Activated naive CD4-positive, alpha-beta T cell treated with anti-CD3 and anti-CD28 coated beads, Interleukin-2, amount 10 ng/mL, durations not matched to agents 7 days and 5 days (primary cell): ENCODE results near the gene BORCS5.
A peak's percentile ranks its signal among the peaks of the same experiment; 100 is the strongest.
"Not testable (repeated sequence)": the region's sequence is repeated elsewhere in the genome, so short reads cannot be mapped to it uniquely, and the experiment has no call there.

Experiments used
- CTCF ChIA-PET: fragments of 350-600 bp; sonication (Branson Sonifier 250); formaldehyde crosslinking; loops from one replicate; lab custom pipeline; 2021; ENCODE audit warnings: antibody characterized with exemption; lab: Charles Lee
- DNase-seq: peaks from one replicate; pipeline ENCODE4 v3.0.0-alpha.2; 2020
- H3K27ac Mint-ChIP-seq: one replicate; pipeline ENCODE4 v1.8.0; 2021; ENCODE audit warnings: mild to moderate bottlenecking, moderate library complexity, mixed read lengths
- H3K27me3 Mint-ChIP-seq: one replicate; pipeline ENCODE4 v1.8.0; 2021; ENCODE audit warnings: mild to moderate bottlenecking, mixed read lengths
- H3K36me3 Mint-ChIP-seq: one replicate; pipeline ENCODE4 v1.8.0; 2021; ENCODE audit warnings: mixed read lengths
- H3K4me1 Mint-ChIP-seq: one replicate; pipeline ENCODE4 v1.8.0; 2021; ENCODE audit warnings: mixed read lengths
- H3K4me3 Mint-ChIP-seq: one replicate; pipeline ENCODE4 v1.8.0; 2021; ENCODE audit warnings: mild to moderate bottlenecking, moderate library complexity, mixed read lengths
- H3K9me3 Mint-ChIP-seq: one replicate; pipeline ENCODE4 v1.8.0; 2021; ENCODE audit warnings: mixed read lengths

BORCS5 gene

GRCh38 chr12:12471982-12472961 lies 115.4 kb downstream of the BORCS5 start:
- Mint-ChIP-seq H3K36me3 (peaks cover 72% of the 10 kb centered on the region), H3K4me1 (peaks cover 72% of the 10 kb centered on the region)
- CTCF ChIA-PET = interaction anchor here (0.6 to 5.5 kb wide), 5 partner anchors 11 to 94 kb away, joined by 3 to 58 read pairs (median 4); no protein-coding TSS in a partner anchor
- H3K27me3 Mint-ChIP-seq, DNase-seq, H3K27ac Mint-ChIP-seq, H3K9me3 Mint-ChIP-seq, H3K4me3 Mint-ChIP-seq: not testable (repeated sequence)

GRCh38 chr12:12473223-12473622 lies 116.3 kb downstream of the BORCS5 start:
- H3K4me1 Mint-ChIP-seq = peaks cover 62% of the 10 kb centered on the region

GRCh38 chr12:12474471-12474928 lies 117.6 kb downstream of the BORCS5 start:
- Mint-ChIP-seq H3K27ac (peak overlapping the region; percentile 96), H3K4me1 (peaks cover 57% of the 10 kb centered on the region)

More at GRCh38 chr12:12473223-12473622, 116.3 kb downstream of the BORCS5 start:
- peaks cover 2% of the 10 kb centered on the region for H3K9me3 Mint-ChIP-seq
- H3K27ac Mint-ChIP-seq = peak overlapping the region; percentile 13
- H3K27me3 Mint-ChIP-seq = no peaks in the 10 kb centered on the region
- no peak for DNase-seq
- H3K36me3 Mint-ChIP-seq = peaks cover 69% of the 10 kb centered on the region
- CTCF ChIA-PET = interaction anchor here (0.9 to 5.5 kb wide), 9 partner anchors 7 to 95 kb away, joined by 3 to 58 read pairs (median 4); no protein-coding TSS in a partner anchor
- no peak overlapping the region for H3K4me3 Mint-ChIP-seq

GRCh38 chr12:12474931-12475795 lies 118.3 kb downstream of the BORCS5 start:
- CTCF ChIA-PET = interaction anchor here (0.6 to 5.5 kb wide), 18 partner anchors 8 to 262 kb away, joined by 3 to 58 read pairs (median 4); no protein-coding TSS in a partner anchor
- Mint-ChIP-seq H3K4me3 (peak overlapping the region; percentile 43), H3K4me1 (peaks cover 64% of the 10 kb centered on the region), H3K9me3 (peaks cover 2% of the 10 kb centered on the region), H3K27me3 (no peaks in the 10 kb centered on the region), H3K27ac (peak overlapping the region; percentile 96), H3K36me3 (peaks cover 70% of the 10 kb centered on the region)
- DNase-seq = peak; percentile 56

More at GRCh38 chr12:12474471-12474928, 117.6 kb downstream of the BORCS5 start:
- H3K27me3 Mint-ChIP-seq = no peaks in the 10 kb centered on the region
- CTCF ChIA-PET = interaction anchor here (0.6 to 5.5 kb wide), 17 partner anchors 8 to 231 kb away, joined by 3 to 58 read pairs (median 4); no protein-coding TSS in a partner anchor
- peaks cover 68% of the 10 kb centered on the region for H3K36me3 Mint-ChIP-seq
- peaks cover 2% of the 10 kb centered on the region for H3K9me3 Mint-ChIP-seq
- peak overlapping the region; percentile 34 for H3K4me3 Mint-ChIP-seq
- DNase-seq = peak; percentile 31

GRCh38 chr12:12476857-12477531 lies 120.1 kb downstream of the BORCS5 start:
- CTCF ChIA-PET = interaction anchor here (0.6 to 5.5 kb wide), 5 partner anchors 20 to 99 kb away, joined by 3 to 58 read pairs (median 4); partner anchors contain the start of gene DUSP16
- no peak overlapping the region for H3K4me3 Mint-ChIP-seq
- no peaks in the 10 kb centered on the region for H3K9me3 Mint-ChIP-seq
- DNase-seq = no peak
- peaks cover 61% of the 10 kb centered on the region for H3K4me1 Mint-ChIP-seq
- H3K27ac Mint-ChIP-seq = peak overlapping the region; percentile 58
- H3K27me3 Mint-ChIP-seq = no peaks in the 10 kb centered on the region
- H3K36me3 Mint-ChIP-seq = peaks cover 63% of the 10 kb centered on the region

- CTCF ChIA-PET = interaction anchor here (0.6 to 5.5 kb wide), 4 partner anchors 21 to 99 kb away, joined by 3 to 58 read pairs (median 4); partner anchors contain the start of gene DUSP16
- Mint-ChIP-seq H3K27ac (no peak overlapping the region), H3K4me3 (no peak overlapping the region), H3K36me3 (peaks cover 66% of the 10 kb centered on the region), H3K27me3 (no peaks in the 10 kb centered on the region), H3K4me1 (peaks cover 66% of the 10 kb centered on the region), H3K9me3 (no peaks in the 10 kb centered on the region)
- DNase-seq = no peak
Measured at GRCh38 chr12:12477532-12477890, 120.6 kb downstream of the BORCS5 start.

GRCh38 chr12:12480074-12480473 lies 123.2 kb downstream of the BORCS5 start:
- CTCF ChIA-PET = interaction anchor here (0.9 to 2.3 kb wide), 4 partner anchors 13 to 103 kb away, joined by 4 to 7 read pairs (median 6); no protein-coding TSS in a partner anchor
- H3K36me3 Mint-ChIP-seq = peaks cover 67% of the 10 kb centered on the region
- peaks cover 64% of the 10 kb centered on the region for H3K4me1 Mint-ChIP-seq

GRCh38 chr12:12481631-12482030 lies 124.8 kb downstream of the BORCS5 start:
- H3K4me3 Mint-ChIP-seq = peak overlapping the region; percentile 7
- DNase-seq = no peak
- no peaks in the 10 kb centered on the region for H3K27me3 Mint-ChIP-seq
- H3K27ac Mint-ChIP-seq = peak overlapping the region; percentile 97
- CTCF ChIA-PET = interaction anchor here (0.6 to 2.3 kb wide), 10 partner anchors 8 to 105 kb away, joined by 3 to 7 read pairs (median 3); partner anchors contain the start of gene DUSP16
- peaks cover 62% of the 10 kb centered on the region for H3K36me3 Mint-ChIP-seq
- H3K4me1 Mint-ChIP-seq = peaks cover 51% of the 10 kb centered on the region
- no peaks in the 10 kb centered on the region for H3K9me3 Mint-ChIP-seq

More at GRCh38 chr12:12480074-12480473, 123.2 kb downstream of the BORCS5 start:
- no peaks in the 10 kb centered on the region for H3K9me3 Mint-ChIP-seq
- no peaks in the 10 kb centered on the region for H3K27me3 Mint-ChIP-seq
- no peak overlapping the region for H3K27ac Mint-ChIP-seq
- no peak overlapping the region for H3K4me3 Mint-ChIP-seq
- no peak for DNase-seq

GRCh38 chr12:12482150-12482761 lies 125.4 kb downstream of the BORCS5 start:
- H3K4me3 Mint-ChIP-seq = peak overlapping the region; percentile 68
- H3K9me3 Mint-ChIP-seq = no peaks in the 10 kb centered on the region
- peak overlapping the region; percentile 97 for H3K27ac Mint-ChIP-seq
- peak; percentile 55 for DNase-seq
- CTCF ChIA-PET = interaction anchor here (1.2 to 2.3 kb wide), 11 partner anchors 8 to 255 kb away, joined by 3 to 8 read pairs (median 5); partner anchors contain the start of gene DUSP16
- H3K4me1 Mint-ChIP-seq = peaks cover 49% of the 10 kb centered on the region
- no peaks in the 10 kb centered on the region for H3K27me3 Mint-ChIP-seq
- H3K36me3 Mint-ChIP-seq = peaks cover 61% of the 10 kb centered on the region

- Mint-ChIP-seq H3K4me1 (peaks cover 49% of the 10 kb centered on the region), H3K27me3 (no peaks in the 10 kb centered on the region), H3K27ac (peak overlapping the region; percentile 97), H3K36me3 (peaks cover 60% of the 10 kb centered on the region), H3K4me3 (peak overlapping the region; percentile 68), H3K9me3 (no peaks in the 10 kb centered on the region)
- DNase-seq = no peak
- CTCF ChIA-PET = interaction anchor here (0.8 to 2.0 kb wide), 6 partner anchors 9 to 254 kb away, joined by 3 to 8 read pairs (median 6); partner anchors contain the start of gene DUSP16
Measured at GRCh38 chr12:12482959-12483358, 126.1 kb downstream of the BORCS5 start.

- H3K9me3 Mint-ChIP-seq = no peaks in the 10 kb centered on the region
- peak overlapping the region; percentile 97 for H3K27ac Mint-ChIP-seq
- peaks cover 64% of the 10 kb centered on the region for H3K36me3 Mint-ChIP-seq
- peak overlapping the region; percentile 50 for H3K4me3 Mint-ChIP-seq
- CTCF ChIA-PET = interaction anchor here (0.8 to 2.0 kb wide), 5 partner anchors 10 to 254 kb away, joined by 3 to 8 read pairs (median 7); no protein-coding TSS in a partner anchor
- no peak for DNase-seq
- H3K4me1 Mint-ChIP-seq = peaks cover 49% of the 10 kb centered on the region
- no peaks in the 10 kb centered on the region for H3K27me3 Mint-ChIP-seq
Measured at GRCh38 chr12:12483438-12483837, 126.6 kb downstream of the BORCS5 start.

- DNase-seq = no peak
- Mint-ChIP-seq H3K4me1 (peaks cover 24% of the 10 kb centered on the region), H3K36me3 (peaks cover 43% of the 10 kb centered on the region), H3K27me3 (no peaks in the 10 kb centered on the region), H3K9me3 (no peaks in the 10 kb centered on the region), H3K27ac (peak overlapping the region; percentile 24), H3K4me3 (no peak overlapping the region)
- CTCF ChIA-PET = interaction anchor here (0.7 to 1.5 kb wide), 3 partner anchors 17 to 110 kb away, joined by 3 to 5 read pairs (median 4); no protein-coding TSS in a partner anchor
Measured at GRCh38 chr12:12486661-12487240, 129.9 kb downstream of the BORCS5 start.
